Retinal pigment epithelial cell (primary cell): ENCODE data around the gene SASH3.

Experiments
- DNase-seq: peaks from one replicate; pipeline ENCODE4 v3.0.0-alpha.2; 2010; ENCODE audit warnings: low read depth
- H3K4me3 ChIP-seq: 2 replicates; pipeline ENCODE4 v1.5.1; 2011; ENCODE audit warnings: mild to moderate bottlenecking, low read length, control low read depth, moderate library complexity
- CTCF ChIP-seq: conservative IDR thresholded peaks from 2 replicates; pipeline ENCODE4 v1.5.1; 2011; ENCODE audit warnings: low read depth, low read length, control low read depth, inconsistent platforms

Gene SASH3

DNA sequence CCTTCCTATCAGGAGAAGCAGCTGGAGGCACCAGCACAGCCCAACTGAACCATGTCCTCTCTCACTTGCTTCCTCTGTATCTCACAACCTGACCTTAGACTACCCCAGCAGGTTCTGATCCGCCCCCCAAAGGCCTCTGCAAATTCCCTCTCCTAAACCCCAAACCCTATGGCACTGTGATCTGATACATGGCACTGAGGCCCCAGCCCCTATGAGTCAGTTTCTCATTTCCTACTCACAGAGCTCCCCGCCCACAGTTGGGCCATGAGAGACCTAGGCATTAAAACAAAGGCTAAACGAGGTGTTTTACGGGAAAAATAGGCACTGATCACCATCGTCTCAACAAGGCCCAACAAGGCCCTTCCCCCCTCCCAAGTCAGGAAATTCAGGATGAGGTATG, 19.1 kb downstream of the SASH3 start:
- H3K4me3 ChIP-seq = no peak overlapping the region
- TF ChIP-seq CTCF = no peak
- DNase-seq = no peak

DNA sequence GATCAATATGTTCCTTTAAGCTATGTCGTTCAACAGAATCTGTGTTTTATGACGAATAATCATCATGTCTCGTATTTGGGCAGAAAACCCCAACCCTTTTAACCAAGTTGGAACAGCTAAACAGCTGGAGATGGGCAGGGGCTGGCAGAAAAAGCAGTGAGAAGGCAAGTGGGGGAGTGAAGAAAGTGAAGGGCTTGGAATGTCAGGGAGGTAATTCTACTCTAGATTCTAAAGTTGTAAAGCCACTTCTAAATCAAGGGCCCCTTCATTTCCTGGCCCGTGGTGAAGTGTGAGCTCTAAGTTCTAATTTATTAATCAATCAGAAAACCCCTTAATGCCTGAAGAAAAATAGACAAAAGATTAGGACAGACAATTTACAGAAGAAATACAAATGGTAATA, 20.4 kb downstream of the SASH3 start:
- no peak for DNase-seq
- H3K4me3 ChIP-seq = no peak overlapping the region
- no peak for TF ChIP-seq CTCF

DNA sequence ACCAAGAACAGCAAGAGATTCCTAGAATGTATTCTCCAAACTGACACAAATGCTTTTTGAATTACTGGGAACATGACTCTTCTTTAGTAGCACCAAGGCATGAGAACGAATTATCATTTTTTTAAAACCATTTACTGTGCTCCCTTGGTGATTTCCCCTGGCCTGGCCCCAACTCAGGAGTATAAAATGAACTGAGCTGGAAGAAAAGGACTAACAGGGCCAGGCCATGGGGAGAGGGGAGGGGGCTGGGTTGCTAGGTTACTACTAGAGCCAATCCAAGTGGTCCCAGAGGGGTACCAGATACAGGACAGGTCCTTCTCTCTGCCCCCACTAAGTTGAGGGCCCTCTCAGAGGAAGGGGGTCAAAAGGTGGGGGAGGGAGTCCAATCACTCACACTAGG, 23.1 kb downstream of the SASH3 start:
- no peak for DNase-seq
- no peak overlapping the region for H3K4me3 ChIP-seq
- no peak for TF ChIP-seq CTCF

DNA sequence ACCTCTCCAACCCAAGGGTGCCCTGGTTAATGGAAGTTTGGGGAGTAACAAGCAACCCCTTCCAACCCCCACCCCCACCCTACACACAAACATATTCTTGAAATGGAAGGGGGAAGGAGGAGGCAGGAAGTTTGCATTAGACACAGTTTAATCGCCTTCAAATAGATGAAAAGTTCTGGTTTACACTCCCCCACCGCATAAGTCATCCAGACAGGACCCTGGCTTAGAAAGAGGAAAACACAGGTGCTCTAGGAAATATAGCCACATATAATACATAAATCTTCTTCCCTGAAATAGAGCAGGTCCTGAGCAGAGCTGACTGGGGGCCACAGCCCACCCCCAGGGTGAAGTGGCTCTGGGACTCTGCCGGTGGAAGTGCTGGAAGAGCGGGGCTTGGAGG, 25.1 kb downstream of the SASH3 start:
- no peak for TF ChIP-seq CTCF
- no peak overlapping the region for H3K4me3 ChIP-seq
- no peak for DNase-seq

DNA sequence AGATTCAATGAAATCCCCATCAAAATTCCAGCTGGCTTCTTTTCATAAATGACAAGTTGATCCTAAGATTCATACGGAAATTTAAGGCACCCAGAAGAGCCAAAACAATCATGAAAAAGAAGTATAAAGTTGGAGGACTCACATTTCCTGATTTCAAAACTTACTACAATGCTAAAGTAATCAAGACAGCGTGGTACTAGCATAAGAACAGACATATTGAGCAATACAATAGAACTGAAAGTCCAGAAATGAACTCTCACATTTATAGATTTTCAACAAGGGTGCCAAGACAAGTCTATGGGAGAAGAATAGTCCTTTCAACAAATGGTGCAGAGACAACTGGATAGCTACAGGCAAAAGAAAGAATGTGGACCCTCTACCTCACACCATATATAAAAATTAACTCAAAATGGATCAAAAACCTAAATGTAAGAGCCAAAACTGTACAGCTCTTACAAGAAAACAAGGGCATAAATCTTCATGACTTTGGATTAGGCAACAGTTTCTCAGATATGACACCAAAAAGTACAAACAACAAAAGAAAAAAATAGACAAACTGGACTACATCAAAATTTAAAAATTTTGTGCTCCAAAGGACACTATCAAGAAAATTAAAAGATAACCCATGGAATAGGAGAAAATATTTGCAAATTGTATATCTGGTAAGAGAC, 28.5 kb downstream of the SASH3 start:
- H3K4me3 ChIP-seq = no peak overlapping the region
- no peak for DNase-seq
- TF ChIP-seq CTCF = no peak

- no peak for DNase-seq
- no peak for TF ChIP-seq CTCF
- no peak overlapping the region for H3K4me3 ChIP-seq
These were observed 29.4 kb downstream of the SASH3 start for GRCh38 chrX:129808829-129809796.
